SK-N-SH (cell line): ENCODE data around the gene GPT2. TPM values are rescaled to one million over a fixed set of nuclear protein-coding genes. Genes with fewer than 3 reads are reported as not detected.

ENCODE experiments used
- CTCF ChIA-PET: fragments of 300-600, 350-600 bp; formaldehyde crosslinking; extraction: SDS; loops from one replicate; lab custom pipeline; 2021; lab: Yijun Ruan, JAX
- POLR2A ChIA-PET: fragments of 350-600 bp; sonication (Branson Sonifier 250); formaldehyde crosslinking; extraction: SDS; loops from one replicate; lab custom pipeline; 2020; ENCODE audit warnings: antibody characterized with exemption, inconsistent platforms; lab: Yijun Ruan, JAX
- DNase-seq: peaks from one replicate; pipeline ENCODE4 v3.0.0; 2012
- H2AFZ ChIP-seq: fragments of 200-600 bp; sonication (generic); 2 replicates; pipeline ENCODE4 v1.8.1; 2016; ENCODE audit warnings: antibody characterized with exemption, mild to moderate bottlenecking, low read depth
- H3F3A ChIP-seq: fragments of 200-600 bp; sonication (generic); replicated peaks from 2 replicates; pipeline ENCODE3; 2016; ENCODE audit warnings: antibody characterized with exemption, mild to moderate bottlenecking; ENCODE audit not compliant: insufficient read depth
- H3K27ac ChIP-seq, 2 experiments: fragments of 200-500 bp in 1 of 2; fragments of 200-600 bp in 1 of 2; sonication (Bioruptor generic) in 1 of 2; sonication (generic), shearing (Covaris generic) in 1 of 2; 2 replicates each; pipeline versions ENCODE4 v1.5.1 to v1.6.1; 2014 to 2016; ENCODE audit warnings: low read depth in 2 of 2, inconsistent platforms in 1 of 2, low read length in 1 of 2, mild to moderate bottlenecking in 1 of 2, mixed read lengths in 1 of 2
- H3K27me3 ChIP-seq: fragments of 200-600 bp; sonication (generic), shearing (Covaris generic); 2 replicates; pipeline ENCODE4 v1.6.1; 2016; ENCODE audit warnings: mixed run types; ENCODE audit not compliant: insufficient read depth
- H3K36me3 ChIP-seq, 2 experiments: fragments of 200-500 bp in 1 of 2; fragments of 200-600 bp in 1 of 2; sonication (Bioruptor generic) in 1 of 2; sonication (generic) in 1 of 2; replicated peaks in 1 of 2; 2 replicates each; pipeline versions ENCODE3 to v1.5.1; 2014 to 2016; ENCODE audit warnings: low read length in 1 of 2, mild to moderate bottlenecking in 1 of 2; ENCODE audit not compliant: insufficient read depth in 2 of 2, control insufficient read depth in 1 of 2
- H3K4me1 ChIP-seq, 2 experiments: fragments of 200-500 bp in 1 of 2; fragments of 200-600 bp in 1 of 2; sonication (Bioruptor generic) in 1 of 2; sonication (generic), shearing (Covaris generic) in 1 of 2; 2 replicates each; pipeline versions ENCODE4 v1.5.1 to v1.6.1; 2014 to 2016; ENCODE audit warnings: low read depth in 1 of 2, low read length in 1 of 2, mixed run types in 1 of 2; ENCODE audit not compliant: insufficient read depth in 2 of 2, control insufficient read depth in 1 of 2
- H3K4me2 ChIP-seq: fragments of 200-600 bp; sonication (generic), shearing (Covaris generic); 2 replicates; pipeline ENCODE4 v1.6.1; 2017; ENCODE audit warnings: mixed run types
- H3K4me3 ChIP-seq, 2 experiments: fragments of 200-500 bp in 1 of 2; fragments of 200-600 bp in 1 of 2; sonication (Bioruptor generic) in 1 of 2; sonication (generic), shearing (Covaris generic) in 1 of 2; 2 replicates each; pipeline versions ENCODE4 v1.5.1 to v1.8.1; 2014 to 2016; ENCODE audit warnings: low read depth in 2 of 2, inconsistent platforms in 1 of 2, low read length in 1 of 2, mild to moderate bottlenecking in 1 of 2, mixed read lengths in 1 of 2, moderate library complexity in 1 of 2
- H3K79me2 ChIP-seq: fragments of 200-600 bp; sonication (generic); 2 replicates; pipeline ENCODE4 v1.8.1; 2017; ENCODE audit warnings: mild to moderate bottlenecking; ENCODE audit not compliant: insufficient read depth
- H3K9ac ChIP-seq: fragments of 200-600 bp; sonication (generic); 2 replicates; pipeline ENCODE4 v1.6.1; 2017; ENCODE audit warnings: mixed run types
- H3K9me2 ChIP-seq: fragments of 200-600 bp; sonication (generic); 2 replicates; pipeline ENCODE4 v1.6.1; 2017; ENCODE audit warnings: mixed run types
- H3K9me3 ChIP-seq: fragments of 200-600 bp; sonication (generic); 2 replicates; pipeline ENCODE4 v1.6.1; 2017; ENCODE audit warnings: mixed run types, mild to moderate bottlenecking, moderate library complexity
- H4K20me1 ChIP-seq: fragments of 200-600 bp; sonication (generic); 2 replicates; pipeline ENCODE4 v1.6.1; 2017; ENCODE audit warnings: mild to moderate bottlenecking, mixed run types; ENCODE audit not compliant: insufficient read depth
- FOSL2 ChIP-seq: IDR thresholded peaks from 2 replicates; pipeline ENCODE4 v1.4.0; 2012; ENCODE audit warnings: low read depth, mild to moderate bottlenecking, moderate library complexity, borderline replicate concordance
- MEF2A ChIP-seq: IDR thresholded peaks from 2 replicates; pipeline ENCODE4 v1.4.0; 2012; ENCODE audit warnings: low read depth, borderline replicate concordance
- NFIC ChIP-seq: IDR thresholded peaks from 2 replicates; pipeline ENCODE4 v1.4.0; 2012; ENCODE audit warnings: borderline replicate concordance
- NRF1 ChIP-seq: IDR thresholded peaks from 2 replicates; pipeline ENCODE4 v1.6.1; 2012; ENCODE audit warnings: low read depth, mild to moderate bottlenecking, low read length
- POLR2AphosphoS5 ChIP-seq: IDR thresholded peaks from 2 replicates; pipeline ENCODE4 v1.6.1; 2012; ENCODE audit warnings: low read depth, low read length
- SMC3 ChIP-seq: IDR thresholded peaks from 2 replicates; pipeline ENCODE4 v1.6.1; 2012; ENCODE audit warnings: low read depth, low read length, improper control_type of control experiment
- TAF1 ChIP-seq: IDR thresholded peaks from 2 replicates; pipeline ENCODE4 v1.6.1; 2012; ENCODE audit warnings: low read depth, mild to moderate bottlenecking, low read length, moderate library complexity, borderline replicate concordance
- TEAD4 ChIP-seq: IDR thresholded peaks from 2 replicates; pipeline ENCODE4 v1.4.0; 2012; ENCODE audit warnings: mild to moderate bottlenecking, borderline replicate concordance; ENCODE audit not compliant: insufficient read depth
- YY1 ChIP-seq: IDR thresholded peaks from 2 replicates; pipeline ENCODE4 v1.4.0; 2012; ENCODE audit warnings: low read depth, mild to moderate bottlenecking
- WGBS: methylation state at CpG from one replicate; pipeline ENCODE4 v1.1.6; 2017; ENCODE audit warnings: low lambda C conversion rate; 5-methylcytosine and 5-hydroxymethylcytosine counted together
- polyA plus RNA-seq, 3 experiments: library from polyadenylated mRNA; depleted of rRNA; stranded (reverse); fragments of >200 nt; gene quantifications; 2 replicates each; pipeline ENCODE4 v1.2.3, GENCODE V29; 2012
- TF ChIP-seq, protein P1 (sequence below): IDR thresholded peaks from 2 replicates; pipeline ENCODE4 v1.6.1; 2012; ENCODE audit warnings: mild to moderate bottlenecking, low read depth, low read length, moderate library complexity
- TF ChIP-seq, protein P2 (sequence below): IDR thresholded peaks from 2 replicates; pipeline ENCODE4; 2012
- TF ChIP-seq, protein P3 (sequence below): fragments of 200-600 bp; sonication (generic); IDR thresholded peaks from 2 replicates; pipeline ENCODE4 v1.6.1; 2017; ENCODE audit warnings: antibody characterized with exemption, mild to moderate bottlenecking, moderate library complexity
- TF ChIP-seq, protein P4 (sequence below): IDR thresholded peaks from 2 replicates; pipeline ENCODE4 v1.4.0; 2012; ENCODE audit warnings: low read depth, borderline replicate concordance

The GPT2 gene
- polyA plus RNA-seq, 1 of the 3 experiments (the other 2 are of a cell fraction): 19.9 TPM

DNA sequence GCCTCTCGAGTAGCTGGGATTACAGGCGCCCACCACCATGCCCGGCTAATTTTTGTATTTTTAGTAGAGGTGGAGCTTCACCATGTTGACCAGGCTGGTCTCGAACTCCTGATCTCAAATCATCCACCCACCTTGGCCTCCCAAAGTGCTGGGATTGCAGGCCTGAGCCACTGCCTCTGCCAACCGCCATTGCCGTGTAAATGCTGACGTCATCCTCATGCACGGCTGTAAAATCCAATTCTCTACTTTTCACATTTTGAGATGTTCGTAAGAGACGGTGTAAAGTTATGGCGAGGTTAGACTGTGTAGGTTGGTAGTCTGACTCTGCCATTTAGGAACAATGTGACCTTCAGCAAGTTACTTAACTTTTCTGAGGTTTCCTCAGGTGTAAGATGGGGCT is 91.0 kb downstream of the GPT2 start:
- H3K27me3 ChIP-seq: no peaks in the 10 kb centered on the region
- H2AFZ ChIP-seq: no peak overlapping the region
- TF ChIP-seq MEF2A (no peak), NFIC (no peak), YY1 (no peak), POLR2AphosphoS5 (no peak), FOSL2 (no peak), TAF1 (no peak), SMC3 (no peak), NRF1 (no peak), TEAD4 (no peak)
- TF ChIP-seq, protein P1, sequence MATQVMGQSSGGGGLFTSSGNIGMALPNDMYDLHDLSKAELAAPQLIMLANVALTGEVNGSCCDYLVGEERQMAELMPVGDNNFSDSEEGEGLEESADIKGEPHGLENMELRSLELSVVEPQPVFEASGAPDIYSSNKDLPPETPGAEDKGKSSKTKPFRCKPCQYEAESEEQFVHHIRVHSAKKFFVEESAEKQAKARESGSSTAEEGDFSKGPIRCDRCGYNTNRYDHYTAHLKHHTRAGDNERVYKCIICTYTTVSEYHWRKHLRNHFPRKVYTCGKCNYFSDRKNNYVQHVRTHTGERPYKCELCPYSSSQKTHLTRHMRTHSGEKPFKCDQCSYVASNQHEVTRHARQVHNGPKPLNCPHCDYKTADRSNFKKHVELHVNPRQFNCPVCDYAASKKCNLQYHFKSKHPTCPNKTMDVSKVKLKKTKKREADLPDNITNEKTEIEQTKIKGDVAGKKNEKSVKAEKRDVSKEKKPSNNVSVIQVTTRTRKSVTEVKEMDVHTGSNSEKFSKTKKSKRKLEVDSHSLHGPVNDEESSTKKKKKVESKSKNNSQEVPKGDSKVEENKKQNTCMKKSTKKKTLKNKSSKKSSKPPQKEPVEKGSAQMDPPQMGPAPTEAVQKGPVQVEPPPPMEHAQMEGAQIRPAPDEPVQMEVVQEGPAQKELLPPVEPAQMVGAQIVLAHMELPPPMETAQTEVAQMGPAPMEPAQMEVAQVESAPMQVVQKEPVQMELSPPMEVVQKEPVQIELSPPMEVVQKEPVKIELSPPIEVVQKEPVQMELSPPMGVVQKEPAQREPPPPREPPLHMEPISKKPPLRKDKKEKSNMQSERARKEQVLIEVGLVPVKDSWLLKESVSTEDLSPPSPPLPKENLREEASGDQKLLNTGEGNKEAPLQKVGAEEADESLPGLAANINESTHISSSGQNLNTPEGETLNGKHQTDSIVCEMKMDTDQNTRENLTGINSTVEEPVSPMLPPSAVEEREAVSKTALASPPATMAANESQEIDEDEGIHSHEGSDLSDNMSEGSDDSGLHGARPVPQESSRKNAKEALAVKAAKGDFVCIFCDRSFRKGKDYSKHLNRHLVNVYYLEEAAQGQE: no peak
- TF ChIP-seq, protein P2, sequence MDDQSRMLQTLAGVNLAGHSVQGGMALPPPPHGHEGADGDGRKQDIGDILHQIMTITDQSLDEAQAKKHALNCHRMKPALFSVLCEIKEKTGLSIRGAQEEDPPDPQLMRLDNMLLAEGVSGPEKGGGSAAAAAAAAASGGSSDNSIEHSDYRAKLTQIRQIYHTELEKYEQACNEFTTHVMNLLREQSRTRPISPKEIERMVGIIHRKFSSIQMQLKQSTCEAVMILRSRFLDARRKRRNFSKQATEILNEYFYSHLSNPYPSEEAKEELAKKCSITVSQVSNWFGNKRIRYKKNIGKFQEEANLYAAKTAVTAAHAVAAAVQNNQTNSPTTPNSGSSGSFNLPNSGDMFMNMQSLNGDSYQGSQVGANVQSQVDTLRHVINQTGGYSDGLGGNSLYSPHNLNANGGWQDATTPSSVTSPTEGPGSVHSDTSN: no peak
- TF ChIP-seq, protein P3, sequence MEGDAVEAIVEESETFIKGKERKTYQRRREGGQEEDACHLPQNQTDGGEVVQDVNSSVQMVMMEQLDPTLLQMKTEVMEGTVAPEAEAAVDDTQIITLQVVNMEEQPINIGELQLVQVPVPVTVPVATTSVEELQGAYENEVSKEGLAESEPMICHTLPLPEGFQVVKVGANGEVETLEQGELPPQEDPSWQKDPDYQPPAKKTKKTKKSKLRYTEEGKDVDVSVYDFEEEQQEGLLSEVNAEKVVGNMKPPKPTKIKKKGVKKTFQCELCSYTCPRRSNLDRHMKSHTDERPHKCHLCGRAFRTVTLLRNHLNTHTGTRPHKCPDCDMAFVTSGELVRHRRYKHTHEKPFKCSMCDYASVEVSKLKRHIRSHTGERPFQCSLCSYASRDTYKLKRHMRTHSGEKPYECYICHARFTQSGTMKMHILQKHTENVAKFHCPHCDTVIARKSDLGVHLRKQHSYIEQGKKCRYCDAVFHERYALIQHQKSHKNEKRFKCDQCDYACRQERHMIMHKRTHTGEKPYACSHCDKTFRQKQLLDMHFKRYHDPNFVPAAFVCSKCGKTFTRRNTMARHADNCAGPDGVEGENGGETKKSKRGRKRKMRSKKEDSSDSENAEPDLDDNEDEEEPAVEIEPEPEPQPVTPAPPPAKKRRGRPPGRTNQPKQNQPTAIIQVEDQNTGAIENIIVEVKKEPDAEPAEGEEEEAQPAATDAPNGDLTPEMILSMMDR: no peak
- TF ChIP-seq, protein P4, sequence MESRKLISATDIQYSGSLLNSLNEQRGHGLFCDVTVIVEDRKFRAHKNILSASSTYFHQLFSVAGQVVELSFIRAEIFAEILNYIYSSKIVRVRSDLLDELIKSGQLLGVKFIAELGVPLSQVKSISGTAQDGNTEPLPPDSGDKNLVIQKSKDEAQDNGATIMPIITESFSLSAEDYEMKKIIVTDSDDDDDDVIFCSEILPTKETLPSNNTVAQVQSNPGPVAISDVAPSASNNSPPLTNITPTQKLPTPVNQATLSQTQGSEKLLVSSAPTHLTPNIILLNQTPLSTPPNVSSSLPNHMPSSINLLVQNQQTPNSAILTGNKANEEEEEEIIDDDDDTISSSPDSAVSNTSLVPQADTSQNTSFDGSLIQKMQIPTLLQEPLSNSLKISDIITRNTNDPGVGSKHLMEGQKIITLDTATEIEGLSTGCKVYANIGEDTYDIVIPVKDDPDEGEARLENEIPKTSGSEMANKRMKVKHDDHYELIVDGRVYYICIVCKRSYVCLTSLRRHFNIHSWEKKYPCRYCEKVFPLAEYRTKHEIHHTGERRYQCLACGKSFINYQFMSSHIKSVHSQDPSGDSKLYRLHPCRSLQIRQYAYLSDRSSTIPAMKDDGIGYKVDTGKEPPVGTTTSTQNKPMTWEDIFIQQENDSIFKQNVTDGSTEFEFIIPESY: no peak
- H3K9ac ChIP-seq: no peak overlapping the region
- no peak overlapping the region for H3K4me3 ChIP-seq
- WGBS: 95% methylated on average over 10 of the region's 11 CpGs
- peaks cover 13% of the 10 kb centered on the region for H4K20me1 ChIP-seq
- H3K79me2 ChIP-seq: peaks cover 39% of the 10 kb centered on the region
- peaks cover 11% of the 10 kb centered on the region for H3F3A ChIP-seq
- no peak overlapping the region for H3K27ac ChIP-seq
- H3K9me2 ChIP-seq: no peaks in the 10 kb centered on the region
- no peaks in the 10 kb centered on the region for H3K9me3 ChIP-seq
- H3K36me3 ChIP-seq: peaks cover 8 to 12% of the 10 kb centered on the region in 2 experiments
- ChIA-PET CTCF (interaction anchor here (1.1 to 1.5 kb wide), 4 partner anchors 44 to 168 kb away, joined by 3 to 4 read pairs (median 3); partner anchors contain the start of gene NETO2), POLR2A (interaction anchor here (2.2 kb wide), 1 partner anchor 12 kb away, joined by 11 read pairs; no protein-coding TSS in a partner anchor)
- no peak overlapping the region for H3K4me2 ChIP-seq
- DNase-seq: no peak
- H3K4me1 ChIP-seq: peaks cover 10 to 13% of the 10 kb centered on the region in 2 experiments; a peak in 3 of 4 replicates
